ENCODE data around the gene MYL12A. TPM values are rescaled to one million over a fixed set of nuclear protein-coding genes. Genes with fewer than 3 reads are reported as not detected.
A peak's percentile ranks its signal among the peaks of the same experiment; 100 is the strongest.

MYL12A gene
- total and polyA plus RNA-seq, 2 of the 13 experiments (the other 11 are each of a cell fraction or from before 2014, with no cell fraction given) = 261 to 277 TPM

DNA sequence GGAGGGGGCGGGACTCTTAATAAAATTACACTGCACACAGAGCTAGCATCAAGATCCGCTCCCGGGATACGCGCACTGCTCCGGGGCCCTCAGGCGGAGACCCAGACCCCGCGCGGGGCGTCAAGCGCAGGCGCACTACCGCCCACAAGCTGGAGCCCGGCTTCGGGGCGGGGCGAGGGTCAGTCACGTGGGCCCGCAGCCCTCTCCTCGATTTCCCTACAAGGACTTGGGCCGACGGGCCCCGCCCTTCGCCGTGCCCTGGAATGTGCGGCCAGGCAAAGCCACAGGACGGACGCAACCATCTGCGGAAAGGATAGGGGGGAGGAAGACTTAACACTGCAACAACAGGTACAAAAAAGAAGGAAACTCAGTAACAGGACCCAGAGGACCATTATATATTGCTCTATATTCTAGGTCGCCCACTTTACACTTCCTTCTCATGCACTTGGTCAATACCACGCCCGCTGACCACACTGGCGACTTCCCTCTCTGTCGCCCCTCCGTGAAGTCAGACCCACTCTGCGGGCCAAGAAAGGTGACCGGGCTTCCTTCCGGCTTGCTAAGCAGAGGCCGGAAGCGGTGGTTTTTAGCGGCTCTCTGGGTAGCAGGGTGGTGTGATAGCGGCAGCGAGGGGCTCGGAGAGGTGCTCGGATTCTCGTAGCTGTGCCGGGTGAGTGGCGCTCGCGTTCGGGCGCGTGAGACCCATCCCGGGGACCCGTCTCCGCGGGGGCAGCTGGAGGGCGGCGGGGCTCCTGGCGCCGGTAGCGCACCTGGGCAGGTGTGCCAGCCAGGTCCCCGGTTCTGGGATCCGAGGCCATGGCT lies at the start of gene MYL12A (continued):
- TF ChIP-seq ATF1 (CRISPR knock-in tag; IDR thresholded peaks at IDR 0.05) (peak; percentile 74), ZNF773 (CRISPR knock-in tag; IDR thresholded peaks at IDR 0.05; ENCODE audit: borderline replicate concordance) (no peak), MTA1 (CRISPR knock-in tag; IDR thresholded peaks at IDR 0.05; ENCODE audit: borderline replicate concordance) (peak; percentile 79; the same call in 1 of the 2 replicates), ZNF7 (CRISPR knock-in tag; IDR thresholded peaks at IDR 0.05) (no peak), SRSF1 (optimal IDR thresholded peaks at IDR 0.05; ENCODE audit: low read depth, low read length) (peak; percentile 38), ZNF205 (CRISPR knock-in tag; IDR thresholded peaks at IDR 0.05) (0 out of 2 replicates have a peak, but pooled peaks have one; percentile 34), KLF16 (CRISPR knock-in tag; IDR thresholded peaks at IDR 0.05) (peak in 1 of 2 experiments; percentile 87; a peak in 2 of 4 replicates), TOE1 (CRISPR knock-in tag; IDR thresholded peaks at IDR 0.05) (0 out of 2 replicates have a peak, but pooled peaks have one; percentile 30), ZNF264 (CRISPR knock-in tag; IDR thresholded peaks at IDR 0.05) (peak; percentile 88), TEAD3 (CRISPR knock-in tag; optimal IDR thresholded peaks at IDR 0.05; ENCODE audit: borderline replicate concordance) (peak; percentile 99), SRY (CRISPR knock-in tag; IDR thresholded peaks at IDR 0.05) (peak; percentile 54; the same call in 1 of the 2 replicates), ZMYM2 (CRISPR knock-in tag; IDR thresholded peaks at IDR 0.05) (peak; percentile 69; the same call in 1 of the 2 replicates), HOXA9 (CRISPR knock-in tag; IDR thresholded peaks at IDR 0.05; ENCODE audit: borderline replicate concordance) (no peak), ZSCAN22 (CRISPR knock-in tag; IDR thresholded peaks at IDR 0.05) (no peak), SKI (IDR thresholded peaks at IDR 0.05; ENCODE audit: partially characterized antibody) (no peak), ZNF775 (CRISPR knock-in tag; IDR thresholded peaks at IDR 0.05; ENCODE audit: borderline replicate concordance) (no peak; the same call in 1 of the 2 replicates), ZNF614 (CRISPR knock-in tag; IDR thresholded peaks at IDR 0.05; ENCODE audit: borderline replicate concordance) (0 out of 2 replicates have a peak, but pooled peaks have one; percentile 14), ZSCAN29 (CRISPR knock-in tag; conservative IDR thresholded peaks at IDR 0.05) (no peak), ZNF552 (CRISPR knock-in tag; IDR thresholded peaks at IDR 0.05; ENCODE audit: borderline replicate concordance) (no peak; the same call in 1 of the 2 replicates), ZNF562 (CRISPR knock-in tag; IDR thresholded peaks at IDR 0.05; ENCODE audit: borderline replicate concordance) (no peak), NR2F2 (IDR thresholded peaks at IDR 0.05; ENCODE audit: borderline replicate concordance, low read depth) (peak; percentile 77; the same call in 1 of the 2 replicates), ZNF501 (CRISPR knock-in tag; IDR thresholded peaks at IDR 0.05) (peak; percentile 97), SNAPC2 (CRISPR knock-in tag; IDR thresholded peaks at IDR 0.05) (peak; percentile 73; the same call in 1 of the 2 replicates), HES4 (CRISPR knock-in tag; IDR thresholded peaks at IDR 0.05; ENCODE audit: borderline replicate concordance) (no peak)
- TF ChIP-seq, protein P1, sequence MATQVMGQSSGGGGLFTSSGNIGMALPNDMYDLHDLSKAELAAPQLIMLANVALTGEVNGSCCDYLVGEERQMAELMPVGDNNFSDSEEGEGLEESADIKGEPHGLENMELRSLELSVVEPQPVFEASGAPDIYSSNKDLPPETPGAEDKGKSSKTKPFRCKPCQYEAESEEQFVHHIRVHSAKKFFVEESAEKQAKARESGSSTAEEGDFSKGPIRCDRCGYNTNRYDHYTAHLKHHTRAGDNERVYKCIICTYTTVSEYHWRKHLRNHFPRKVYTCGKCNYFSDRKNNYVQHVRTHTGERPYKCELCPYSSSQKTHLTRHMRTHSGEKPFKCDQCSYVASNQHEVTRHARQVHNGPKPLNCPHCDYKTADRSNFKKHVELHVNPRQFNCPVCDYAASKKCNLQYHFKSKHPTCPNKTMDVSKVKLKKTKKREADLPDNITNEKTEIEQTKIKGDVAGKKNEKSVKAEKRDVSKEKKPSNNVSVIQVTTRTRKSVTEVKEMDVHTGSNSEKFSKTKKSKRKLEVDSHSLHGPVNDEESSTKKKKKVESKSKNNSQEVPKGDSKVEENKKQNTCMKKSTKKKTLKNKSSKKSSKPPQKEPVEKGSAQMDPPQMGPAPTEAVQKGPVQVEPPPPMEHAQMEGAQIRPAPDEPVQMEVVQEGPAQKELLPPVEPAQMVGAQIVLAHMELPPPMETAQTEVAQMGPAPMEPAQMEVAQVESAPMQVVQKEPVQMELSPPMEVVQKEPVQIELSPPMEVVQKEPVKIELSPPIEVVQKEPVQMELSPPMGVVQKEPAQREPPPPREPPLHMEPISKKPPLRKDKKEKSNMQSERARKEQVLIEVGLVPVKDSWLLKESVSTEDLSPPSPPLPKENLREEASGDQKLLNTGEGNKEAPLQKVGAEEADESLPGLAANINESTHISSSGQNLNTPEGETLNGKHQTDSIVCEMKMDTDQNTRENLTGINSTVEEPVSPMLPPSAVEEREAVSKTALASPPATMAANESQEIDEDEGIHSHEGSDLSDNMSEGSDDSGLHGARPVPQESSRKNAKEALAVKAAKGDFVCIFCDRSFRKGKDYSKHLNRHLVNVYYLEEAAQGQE (IDR thresholded peaks at IDR 0.05; ENCODE audit: borderline replicate concordance in 1 of 2, low read depth in 1 of 2, low read length in 2 of 2) = peak in 1 of 2 experiments; percentile 69; a peak in 1 of 4 replicates
- TF ChIP-seq, protein P2, sequence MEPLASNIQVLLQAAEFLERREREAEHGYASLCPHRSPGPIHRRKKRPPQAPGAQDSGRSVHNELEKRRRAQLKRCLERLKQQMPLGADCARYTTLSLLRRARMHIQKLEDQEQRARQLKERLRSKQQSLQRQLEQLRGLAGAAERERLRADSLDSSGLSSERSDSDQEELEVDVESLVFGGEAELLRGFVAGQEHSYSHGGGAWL (CRISPR knock-in tag; IDR thresholded peaks at IDR 0.05) = no peak; the same call in none of the 2 replicates
- TF ChIP-seq, protein P3, sequence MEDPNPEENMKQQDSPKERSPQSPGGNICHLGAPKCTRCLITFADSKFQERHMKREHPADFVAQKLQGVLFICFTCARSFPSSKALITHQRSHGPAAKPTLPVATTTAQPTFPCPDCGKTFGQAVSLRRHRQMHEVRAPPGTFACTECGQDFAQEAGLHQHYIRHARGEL (CRISPR knock-in tag; IDR thresholded peaks at IDR 0.05) = no peak
